ENCODE measurements around the gene TRMT11.
A peak's percentile ranks its signal among the peaks of the same experiment; 100 is the strongest.
"Not testable (repeated sequence)": the region's sequence is repeated elsewhere in the genome, so short reads cannot be mapped to it uniquely, and the experiment has no call there.

The TRMT11 gene

DNA sequence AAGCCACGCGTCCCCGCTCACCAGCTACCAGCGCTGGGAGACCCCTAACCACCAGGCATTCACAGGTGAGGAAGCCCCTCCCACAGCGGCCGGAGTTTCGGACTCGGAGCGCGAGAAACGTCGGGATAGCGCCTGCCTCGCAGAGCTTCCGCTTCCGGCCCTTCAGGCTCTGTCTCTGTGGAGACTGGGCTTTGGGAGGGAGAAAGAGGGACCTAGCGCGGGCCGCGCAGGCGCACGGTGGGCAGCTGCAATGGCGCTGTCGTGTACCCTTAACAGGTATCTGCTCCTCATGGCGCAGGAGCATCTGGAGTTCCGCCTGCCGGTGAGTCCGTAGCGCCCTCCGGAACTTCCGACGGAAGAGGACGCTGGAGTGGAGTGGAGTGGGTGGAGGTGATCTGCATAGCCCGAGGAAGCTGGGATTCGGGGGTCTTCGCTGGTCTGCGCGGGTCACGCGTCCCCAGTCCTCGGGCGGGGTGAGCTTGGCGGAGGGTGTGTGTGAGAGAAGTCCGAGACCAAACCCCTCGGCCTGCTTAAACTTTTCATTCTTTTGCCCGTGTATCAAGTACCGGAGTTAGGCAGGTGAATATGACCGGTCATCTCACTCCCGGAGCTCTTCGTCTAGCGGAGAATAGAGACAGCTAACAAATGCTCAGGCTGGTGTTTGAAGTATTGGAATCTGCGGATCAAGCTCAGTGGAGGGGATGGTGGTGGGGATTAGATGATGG is at the start of gene TRMT11:
TSS of gene TRMT11 (plus strand) at position 240 of the 725 bp plus-strand sequence. CDS start at position 251, 11 bp downstream.
- DNase-seq = peak; percentile 89

DNA sequence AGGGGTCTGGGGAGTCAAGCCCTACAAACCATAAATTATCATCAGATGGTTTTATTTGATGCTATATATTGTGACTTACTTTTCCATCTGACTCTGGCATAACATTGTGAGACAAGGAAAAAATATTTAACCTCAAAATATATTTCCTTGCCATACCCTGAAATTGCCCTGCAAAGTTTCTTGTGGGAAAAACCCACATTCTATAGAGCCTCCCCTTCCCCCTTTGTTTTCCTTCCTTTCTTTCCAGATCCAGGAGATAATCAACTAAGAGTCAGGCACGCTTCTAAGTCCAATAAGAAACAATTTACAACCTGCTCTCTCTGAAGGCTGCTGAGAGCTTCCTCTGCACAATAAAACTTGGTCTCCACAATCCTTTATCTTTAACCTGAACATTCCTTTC is 47.3 kb upstream of the TRMT11 start:
- DNase-seq = no peak

DNA sequence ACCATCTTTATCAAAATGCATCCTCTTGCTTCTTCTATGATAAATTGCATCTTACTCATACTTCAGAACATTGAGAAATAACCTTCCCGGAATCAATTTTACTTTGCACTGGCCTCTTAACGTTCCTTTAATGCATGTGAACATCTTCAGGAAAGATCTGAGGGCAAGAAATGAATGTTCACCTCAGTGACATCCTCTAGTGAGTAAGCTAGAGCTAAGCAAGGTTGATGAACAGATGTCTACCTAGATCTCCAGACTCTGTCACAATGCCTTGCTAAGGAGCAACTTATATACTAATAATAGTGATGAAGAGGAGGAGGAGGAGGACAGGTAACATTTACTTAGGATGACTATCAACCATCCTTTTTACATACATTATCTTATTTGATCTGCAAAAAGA is 46.5 kb upstream of the TRMT11 start:
- DNase-seq = no peak

DNA sequence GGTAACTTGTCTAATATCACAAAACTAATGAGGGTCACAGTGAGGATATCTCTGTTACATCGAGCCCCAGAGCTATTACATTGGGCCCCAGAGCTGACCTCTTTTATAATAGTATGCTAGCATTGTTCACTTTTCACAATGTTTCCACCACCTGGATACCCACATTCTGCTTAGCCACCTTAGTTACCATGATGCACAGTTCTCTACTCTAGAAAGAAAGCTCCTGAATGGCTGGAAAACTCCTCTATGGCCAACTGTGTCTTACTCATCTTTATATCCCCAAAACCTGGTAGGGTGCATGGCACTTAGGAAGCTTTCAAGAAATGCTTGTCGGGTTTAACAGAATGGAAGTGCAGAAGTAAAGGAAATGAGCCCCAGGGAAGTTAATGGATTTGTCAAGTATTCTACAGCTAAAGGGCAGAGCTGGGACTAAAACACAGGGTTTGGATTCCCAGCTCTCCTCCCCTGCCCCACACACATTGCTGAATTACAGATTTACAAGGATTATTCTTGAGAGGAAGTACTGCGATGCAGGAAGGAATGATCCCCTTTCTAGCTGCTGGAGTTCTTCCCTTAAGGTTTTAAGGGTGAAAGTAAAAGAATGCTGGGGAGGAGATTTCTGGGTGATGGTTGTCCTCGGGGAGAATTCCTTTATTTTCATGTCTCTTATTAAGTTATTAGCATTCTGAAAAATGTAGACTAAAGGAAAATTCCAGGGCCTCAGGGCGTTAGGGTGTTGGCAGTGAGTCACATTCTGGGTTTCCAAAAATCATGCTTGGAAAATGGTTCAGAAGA is 45.9 kb upstream of the TRMT11 start:
- no peak for DNase-seq

DNA sequence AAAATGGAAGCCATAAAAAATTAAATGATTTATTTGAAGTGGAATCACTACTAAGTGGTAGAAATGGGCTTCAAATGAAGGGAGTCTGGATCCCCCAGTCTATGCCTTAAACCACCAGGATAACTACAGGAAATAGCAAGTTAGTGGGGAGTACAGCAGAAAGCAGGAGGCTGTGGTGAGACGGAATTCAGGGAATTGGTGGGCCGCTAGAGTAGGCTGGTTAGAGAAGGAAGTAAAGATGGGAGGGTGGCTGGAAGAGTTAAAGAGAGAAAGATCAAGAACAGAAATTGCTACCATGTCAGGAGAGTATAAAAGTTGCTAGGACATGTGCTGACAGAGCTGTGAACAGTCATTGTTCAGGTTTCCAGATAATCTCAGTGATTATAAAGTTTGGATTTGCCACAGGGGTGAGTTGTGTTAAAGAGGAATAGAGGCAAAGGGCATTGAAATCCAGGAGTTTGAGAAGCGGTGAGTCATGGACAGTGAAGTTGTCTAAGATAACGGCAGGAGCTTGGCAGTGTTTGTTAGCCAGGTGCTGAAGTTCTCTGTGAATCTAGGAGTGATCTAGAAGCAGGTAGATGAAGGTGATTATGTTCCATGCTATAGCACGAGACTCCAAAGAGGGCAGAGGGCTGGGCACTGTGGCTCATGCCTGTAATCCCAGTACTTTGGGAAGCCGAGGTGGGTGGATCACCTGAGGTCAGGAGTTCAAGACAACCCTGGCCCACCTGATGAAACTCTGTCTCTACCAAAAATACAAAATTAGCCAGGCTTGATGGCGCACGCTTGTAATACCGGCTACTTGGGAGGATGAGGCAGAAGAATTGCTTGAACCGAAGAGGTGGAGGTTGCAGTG is 43.4 kb upstream of the TRMT11 start:
- DNase-seq = no peak

DNA sequence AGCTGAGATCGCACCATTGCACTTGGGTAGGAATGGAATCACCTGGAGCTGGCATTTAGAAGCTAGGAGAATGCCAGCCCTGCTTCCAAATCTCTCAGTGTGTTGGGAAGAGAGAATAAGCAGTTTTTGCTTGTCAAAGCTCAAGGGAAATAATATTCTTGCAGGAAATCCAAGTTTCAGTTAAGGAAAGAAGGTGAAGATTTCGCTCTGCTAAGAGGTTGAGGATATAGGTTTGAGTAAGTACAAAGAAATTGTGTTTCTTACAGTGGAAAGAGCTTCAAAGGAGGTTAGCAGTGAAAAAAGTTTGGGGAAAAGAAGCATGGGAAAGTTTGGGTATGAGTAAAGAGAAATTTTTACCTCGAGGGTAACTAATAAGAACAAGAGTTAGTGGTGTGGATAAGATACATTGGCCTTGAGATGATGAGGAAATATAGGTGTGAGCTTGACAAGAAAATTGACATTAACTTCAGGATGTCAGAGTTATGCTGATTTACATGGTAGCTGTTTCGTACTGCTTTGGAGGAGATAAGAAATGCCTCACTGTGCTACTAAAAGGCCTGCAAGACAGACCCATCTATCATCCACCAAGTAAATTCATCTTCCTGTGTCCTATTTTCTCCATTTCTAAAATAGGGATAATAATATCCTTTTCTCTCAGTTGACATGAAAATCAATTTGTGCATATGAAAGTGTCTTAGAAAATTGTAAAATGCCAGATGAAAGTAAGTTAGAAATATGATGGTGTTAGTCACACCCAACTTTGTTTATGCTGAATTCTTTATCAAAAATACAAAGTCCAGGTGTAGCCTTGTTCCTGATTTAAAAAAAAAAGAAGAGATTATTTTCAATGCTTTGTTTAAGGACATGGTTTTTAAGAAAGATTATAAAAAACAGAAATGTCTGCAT is 42.6 kb upstream of the TRMT11 start:
- DNase-seq = no peak

DNA sequence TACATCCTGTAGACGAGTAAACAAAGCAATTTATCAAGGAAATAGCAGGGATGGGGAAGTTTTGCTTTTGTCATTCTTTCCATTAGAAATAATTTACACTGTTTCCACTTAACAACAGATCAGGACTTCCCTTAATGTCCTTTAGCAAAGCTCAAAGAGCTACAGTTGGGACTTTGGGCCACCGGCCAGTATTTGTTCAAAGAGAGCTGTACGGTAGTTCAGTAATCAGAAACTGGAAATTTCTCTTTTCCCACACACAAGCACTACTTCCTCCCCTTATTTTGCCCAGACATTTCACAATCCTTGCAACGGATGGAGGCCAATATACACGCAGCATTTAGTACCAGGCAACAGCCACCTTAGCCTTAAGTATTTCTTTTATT is 41.9 kb upstream of the TRMT11 start:
- peak; percentile 73 for DNase-seq

DNA sequence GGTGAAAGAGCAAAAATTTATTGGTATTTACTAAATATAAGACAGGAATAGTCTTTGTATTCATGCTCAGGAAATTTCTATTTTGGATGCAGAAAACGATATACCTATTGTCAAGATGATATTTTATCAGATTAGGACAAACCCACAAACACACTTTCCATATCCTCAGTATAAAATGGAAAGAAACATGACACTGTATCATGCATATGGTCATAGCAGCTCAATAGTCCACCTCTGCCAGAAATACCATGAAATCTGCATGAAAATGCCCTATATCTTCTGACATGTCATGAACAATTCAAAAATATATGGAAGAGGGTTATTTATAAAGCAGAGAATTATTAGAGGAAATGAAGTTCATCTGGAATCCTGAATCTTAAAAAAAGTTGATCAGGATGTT is 41.4 kb upstream of the TRMT11 start:
- no peak for DNase-seq

DNA sequence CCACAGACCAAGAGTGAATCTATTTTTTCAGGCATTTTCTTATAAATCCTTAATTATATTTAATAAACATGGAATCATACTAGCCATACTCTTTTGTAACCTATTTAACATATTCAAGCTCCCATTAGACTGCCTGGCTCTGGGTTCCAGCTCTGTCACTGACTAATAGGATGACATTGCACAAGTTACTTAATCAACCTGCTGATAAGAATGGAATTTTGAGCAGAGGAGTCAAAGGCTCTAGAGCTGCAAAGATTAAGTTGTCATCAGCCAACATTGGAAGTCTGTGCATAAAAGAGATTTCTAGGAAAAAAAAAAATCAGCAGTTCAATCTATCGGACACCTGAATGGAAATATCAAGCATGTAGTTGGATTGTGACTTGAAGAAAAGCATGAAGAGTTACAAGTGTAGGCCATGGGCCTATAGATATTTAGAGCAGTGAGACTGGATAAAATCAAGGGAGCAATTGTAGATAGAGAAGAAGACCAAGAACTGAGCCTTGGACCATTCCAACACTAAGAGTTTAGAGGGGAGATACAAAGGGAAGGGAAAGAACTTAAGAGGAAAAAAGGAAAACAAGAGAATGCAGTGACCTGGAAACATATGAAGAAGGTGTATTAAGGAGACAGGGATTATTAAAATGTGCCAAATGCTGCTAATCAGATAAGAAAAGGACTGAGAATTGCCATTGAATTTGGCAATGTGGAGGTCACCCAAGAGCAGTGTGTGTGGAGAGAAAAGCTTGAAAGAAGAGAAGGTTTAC is 40.8 kb upstream of the TRMT11 start:
- no peak for DNase-seq

DNA sequence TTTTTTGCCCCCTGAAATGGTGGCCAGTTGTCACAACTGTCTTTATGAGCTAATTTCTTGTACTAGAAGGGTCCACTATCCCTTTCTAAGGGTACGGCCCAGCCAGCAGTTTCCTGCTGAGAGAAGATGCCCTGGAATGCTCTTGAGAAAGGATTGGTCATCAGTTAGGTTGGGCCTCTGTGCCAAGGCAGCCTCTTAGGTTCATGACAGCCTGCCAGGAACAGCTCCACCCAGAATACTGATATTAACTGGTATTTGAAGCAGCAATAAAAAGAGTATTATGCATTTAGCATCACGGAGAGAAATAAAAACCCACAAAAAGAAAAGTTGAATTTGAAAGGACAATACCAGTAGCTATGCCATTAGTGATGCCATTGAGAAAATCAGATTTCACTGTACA is 38.7 kb upstream of the TRMT11 start:
- DNase-seq = no peak

DNA sequence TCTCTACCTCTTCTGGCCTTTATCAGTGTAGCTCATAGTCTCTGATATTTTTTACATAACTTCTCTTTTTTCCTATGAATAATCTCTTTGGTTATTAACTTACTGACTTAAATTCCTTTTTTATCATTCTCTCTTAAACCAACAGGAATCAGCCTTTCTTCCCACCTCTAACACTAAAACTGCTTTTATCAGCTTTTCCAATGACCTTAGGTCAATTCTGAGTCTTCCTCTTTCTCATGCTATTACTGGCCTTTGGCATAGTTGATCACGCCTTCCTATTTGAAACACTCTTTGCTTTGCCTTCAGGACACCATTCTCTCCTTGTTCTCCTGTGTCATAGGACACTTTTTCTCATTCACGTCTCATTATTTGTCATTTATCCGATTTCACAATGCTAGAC is 37.9 kb upstream of the TRMT11 start:
- DNase-seq = no peak

DNA sequence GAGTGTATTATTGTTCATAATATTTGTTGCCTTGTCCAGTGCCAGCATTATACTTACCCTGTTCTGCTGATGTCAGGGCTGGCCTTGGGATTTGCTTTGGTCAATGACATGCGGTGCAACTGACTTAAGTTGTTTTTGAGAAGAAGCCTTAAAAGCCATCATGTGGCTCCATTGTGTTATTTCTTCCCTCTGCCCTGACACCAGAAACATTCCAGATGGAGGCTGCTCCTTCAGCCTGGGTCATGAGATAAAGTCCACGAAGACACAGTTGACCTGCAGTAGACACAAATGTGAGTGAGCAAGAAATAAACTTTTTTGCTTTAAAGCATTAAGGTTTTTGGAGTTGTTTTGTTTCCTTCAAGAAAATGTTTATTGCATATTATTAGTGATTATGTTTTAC is 37.3 kb upstream of the TRMT11 start:
- DNase-seq = no peak

DNA sequence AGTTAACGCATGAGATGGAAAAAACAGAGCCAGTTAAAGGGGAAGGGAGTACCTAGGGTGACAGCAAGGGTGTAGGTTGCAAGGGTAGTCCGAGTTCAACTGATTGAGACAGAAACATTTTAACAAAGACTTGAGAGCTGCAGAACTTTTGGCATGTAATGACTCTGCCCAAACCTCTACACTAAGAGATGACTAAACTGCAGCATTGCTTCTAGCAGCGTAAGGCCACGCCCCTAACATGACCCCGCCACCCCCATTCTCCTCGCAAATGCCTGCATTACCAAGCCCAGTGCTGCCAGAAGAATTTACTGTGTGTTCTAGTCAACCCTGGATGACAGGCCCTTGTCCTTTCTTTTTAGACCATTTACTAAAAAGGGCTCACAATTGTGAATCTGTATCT is 36.0 kb upstream of the TRMT11 start:
- DNase-seq = no peak

DNA sequence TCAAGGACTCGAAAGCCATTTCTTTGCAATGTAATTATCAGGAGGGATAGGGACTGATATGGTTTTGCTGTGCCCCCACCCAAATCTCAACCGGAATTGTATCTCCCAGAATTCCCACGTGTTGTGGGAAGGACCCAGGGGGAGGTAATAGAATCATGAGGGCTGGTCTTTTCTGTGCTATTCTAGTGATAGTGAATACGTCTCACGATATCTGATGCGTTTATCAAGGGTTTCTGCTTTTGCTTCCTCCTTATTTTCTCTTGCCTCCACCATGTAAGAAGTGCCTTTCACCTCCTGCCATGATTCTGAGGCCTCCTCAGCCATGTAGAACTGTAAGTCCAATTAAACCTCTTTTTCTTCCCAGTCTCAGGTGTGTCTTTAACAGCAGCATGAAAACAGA is 35.6 kb upstream of the TRMT11 start:
- DNase-seq = not testable (repeated sequence)

DNA sequence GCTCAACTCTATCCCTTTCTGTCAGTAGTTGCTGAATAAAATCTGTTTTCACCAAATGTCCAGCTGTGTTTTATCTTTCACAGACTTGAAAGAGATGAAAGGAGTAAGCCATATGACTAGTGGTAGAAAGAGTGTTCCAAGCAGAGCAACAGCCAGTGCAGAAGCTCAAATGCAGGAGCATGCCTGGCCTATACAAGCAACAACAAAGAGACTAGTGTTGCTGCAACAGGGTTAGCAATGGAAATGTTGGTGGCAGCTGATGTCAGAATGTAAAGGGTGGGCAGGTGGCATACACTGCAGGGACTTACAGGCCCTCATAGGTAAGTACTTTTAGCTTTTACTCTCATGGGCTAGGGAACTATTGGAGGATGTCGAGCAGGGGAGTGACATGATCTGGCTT is 35.0 kb upstream of the TRMT11 start:
- DNase-seq = no peak

DNA sequence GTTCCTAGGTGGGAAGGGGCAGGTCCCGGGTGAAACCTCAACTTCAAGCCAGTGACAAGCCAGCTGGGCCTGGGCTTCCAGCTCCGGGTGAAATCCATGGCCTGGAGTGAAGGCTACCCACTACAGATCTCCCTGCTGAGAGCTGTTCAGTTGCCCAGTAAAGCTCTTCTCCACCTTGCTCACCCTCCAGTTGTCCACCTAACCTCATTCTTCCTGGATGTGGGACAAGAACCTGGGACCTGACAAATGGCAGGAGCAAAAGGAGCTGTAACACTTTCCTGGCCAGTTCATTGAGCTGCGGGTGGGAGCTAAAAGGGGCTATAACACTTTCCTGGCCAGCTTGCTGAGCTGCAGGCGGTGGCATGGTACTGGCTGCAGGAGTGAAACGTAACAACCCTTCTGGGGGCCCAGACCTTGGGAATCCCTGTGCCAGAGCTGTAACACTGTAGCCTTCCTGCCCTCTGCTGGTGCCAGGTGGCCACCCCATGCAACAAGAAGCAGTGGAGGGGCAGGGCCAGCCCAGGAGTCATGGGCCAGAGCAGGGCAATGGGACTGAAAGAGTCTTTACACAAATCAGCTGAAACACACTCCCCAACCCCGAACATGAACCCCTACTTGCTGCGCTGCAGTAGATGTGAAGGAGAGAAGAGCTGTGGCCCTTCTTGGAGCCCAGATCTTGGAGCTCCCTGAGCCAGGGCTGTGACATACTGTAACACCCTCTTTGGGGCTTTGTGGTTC is 33.4 kb upstream of the TRMT11 start:
- no peak for DNase-seq

DNA sequence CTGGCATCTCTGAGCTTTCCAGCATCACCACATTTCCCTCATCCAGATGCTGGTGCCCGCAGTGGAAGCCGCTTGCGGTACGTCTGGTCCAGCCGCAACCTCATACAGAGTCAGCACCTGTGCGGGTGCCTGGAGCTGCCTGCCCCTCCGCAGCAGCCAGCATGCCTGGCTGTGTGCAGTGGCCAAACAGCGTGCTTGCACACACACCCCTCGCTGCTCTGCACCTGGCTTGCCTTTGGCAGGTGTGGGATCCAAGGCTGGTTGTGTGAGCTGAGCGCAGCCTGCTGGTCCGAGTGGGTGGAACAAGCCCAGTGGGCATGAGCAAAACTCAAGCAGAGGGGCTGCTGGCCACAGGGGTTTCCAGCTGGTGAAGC is 32.9 kb upstream of the TRMT11 start:
- DNase-seq = no peak

DNA sequence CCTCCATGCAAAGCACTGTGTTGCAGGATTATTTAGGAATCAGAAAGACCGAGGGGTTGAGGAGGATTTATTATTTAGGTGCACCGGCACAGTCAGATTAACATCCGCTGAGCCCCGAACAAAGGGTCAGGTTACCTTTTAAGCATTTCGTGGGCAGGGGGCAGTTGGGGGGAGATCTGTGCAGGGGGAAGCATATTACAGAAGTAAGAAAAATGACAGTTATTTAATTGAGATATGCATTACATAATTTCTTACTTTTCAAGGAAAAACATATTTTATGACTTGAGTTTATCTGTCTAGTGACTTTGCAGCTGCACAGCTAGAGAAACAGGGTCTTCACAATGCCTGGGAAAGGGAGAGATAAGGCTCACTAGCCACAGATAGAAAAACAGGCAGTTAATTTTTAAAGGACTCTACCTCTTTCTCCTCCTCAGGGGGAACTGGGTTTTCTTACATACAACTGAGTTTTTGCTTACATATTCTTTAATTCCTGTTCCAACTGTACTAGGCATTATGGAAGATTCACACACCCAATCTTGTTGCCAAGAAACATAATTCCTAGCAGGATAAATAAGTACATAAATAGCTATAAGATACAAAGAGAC is 31.5 kb upstream of the TRMT11 start:
- no peak for DNase-seq

DNA sequence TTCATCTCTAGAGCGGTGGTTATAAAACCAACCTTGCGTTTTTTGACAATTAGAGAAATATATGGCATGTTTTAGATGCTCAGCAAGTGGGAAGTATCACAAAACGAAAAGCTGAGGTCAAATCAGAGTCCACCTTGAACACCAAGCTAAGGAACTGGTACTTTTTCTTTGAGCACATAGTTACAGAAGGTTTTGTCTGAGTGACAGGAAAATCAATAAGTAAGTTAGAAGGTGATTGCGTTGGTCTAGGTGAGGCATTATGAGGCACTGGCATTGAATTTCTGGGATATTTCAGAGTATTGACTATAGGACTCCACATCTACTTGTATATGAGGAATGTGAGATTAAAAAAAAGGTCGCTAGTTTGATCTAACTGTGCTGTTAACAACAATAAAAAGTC is 30.4 kb upstream of the TRMT11 start:
- no peak for DNase-seq
